RWPE2 (cell line): Measurements from ENCODE around the gene GATAD2A.

Experiments
- ATAC-seq: fragments of 200-7000 bp; cut with Tn5 transposase; 3 replicates; pipeline ENCODE4 v1.9.1; 2021; ENCODE audit warnings: low read depth
- DNase-seq: peaks from one replicate; pipeline ENCODE4 v3.0.0-alpha.2; 2020; ENCODE audit warnings: low spot score
- H3K27ac ChIP-seq: fragments of 450-650 bp; 2 replicates; pipeline ENCODE4 v1.5.1; 2017; ENCODE audit warnings: mild to moderate bottlenecking; ENCODE audit not compliant: poor library complexity, severe bottlenecking
- H3K27me3 ChIP-seq: fragments of 250-450 bp; sonication (Bioruptor Pico); 2 replicates; pipeline ENCODE4 v1.5.1; 2021; ENCODE audit warnings: mild to moderate bottlenecking, moderate library complexity; ENCODE audit not compliant: insufficient read depth, poor library complexity, severe bottlenecking
- H3K36me3 ChIP-seq: fragments of 250-450 bp; sonication (Bioruptor Pico); 2 replicates; pipeline ENCODE4 v1.5.1; 2020; ENCODE audit warnings: low read depth, mild to moderate bottlenecking, moderate library complexity
- H3K4me1 ChIP-seq: fragments of 250-450 bp; sonication (Bioruptor Pico); 2 replicates; pipeline ENCODE4 v1.5.1; 2021; ENCODE audit warnings: mild to moderate bottlenecking, moderate library complexity; ENCODE audit not compliant: insufficient read depth, poor library complexity, severe bottlenecking
- H3K4me3 ChIP-seq: fragments of 250-450 bp; sonication (Bioruptor Pico); 2 replicates; pipeline ENCODE4 v1.5.1; 2021; ENCODE audit warnings: mild to moderate bottlenecking, moderate library complexity; ENCODE audit not compliant: severe bottlenecking
- H3K9me3 ChIP-seq: fragments of 250-450 bp; sonication (Bioruptor Pico); 2 replicates; pipeline ENCODE4 v1.5.1; 2021; ENCODE audit warnings: mild to moderate bottlenecking, moderate library complexity; ENCODE audit not compliant: severe bottlenecking
- CTCF ChIP-seq: fragments of 450-650 bp; IDR thresholded peaks from one replicate; pipeline ENCODE4 v1.5.1; 2017; ENCODE audit warnings: mild to moderate bottlenecking, moderate library complexity; ENCODE audit not compliant: poor library complexity, severe bottlenecking

Gene GATAD2A

GRCh38 chr19:19513682-19514081 is 108.2 kb downstream of the GATAD2A start:
- Histone ChIP-seq H3K9me3 (peaks cover 2% of the 10 kb centered on the region), H3K27ac (no peak overlapping the region), H3K4me3 (no peak overlapping the region), H3K36me3 (peaks cover 9% of the 10 kb centered on the region; the same call in 1 of the 2 replicates), H3K4me1 (no peaks in the 10 kb centered on the region), H3K27me3 (no peaks in the 10 kb centered on the region)
- DNase-seq: no peak
- no peak for ATAC-seq
- no peak for TF ChIP-seq CTCF

GRCh38 chr19:19514215-19514657 is 108.8 kb downstream of the GATAD2A start:
- Histone ChIP-seq H3K4me3 (no peak overlapping the region), H3K36me3 (peaks cover 9% of the 10 kb centered on the region; the same call in 1 of the 2 replicates), H3K27me3 (no peaks in the 10 kb centered on the region), H3K9me3 (peaks cover 2% of the 10 kb centered on the region), H3K27ac (no peak overlapping the region), H3K4me1 (no peaks in the 10 kb centered on the region)
- no peak for TF ChIP-seq CTCF
- ATAC-seq (no peak), DNase-seq (no peak)

GRCh38 chr19:19514881-19515641 is 109.6 kb downstream of the GATAD2A start, which contains the start of gene TSSK6:
Gene TSSK6, minus strand, starts transcription at chr19:19515548. Its CDS starts 121 bp downstream, at chr19:19515427.
- Histone ChIP-seq H3K27me3 (no peaks in the 10 kb centered on the region), H3K27ac (peak within 1 kb of the TSS; percentile 50), H3K36me3 (peaks cover 10% of the 10 kb centered on the region), H3K4me1 (no peaks in the 10 kb centered on the region), H3K9me3 (peaks cover 2% of the 10 kb centered on the region), H3K4me3 (peak within 1 kb of the TSS; percentile 64)
- TF ChIP-seq CTCF: no peak
- ATAC-seq (no peak), DNase-seq (no peak)

- peak; percentile 86 for DNase-seq
- H3K4me3 ChIP-seq: peak within 1 kb of the TSS; percentile 64
- peaks cover 2% of the 10 kb centered on the region for H3K9me3 ChIP-seq
- H3K4me1 ChIP-seq: no peaks in the 10 kb centered on the region
- TF ChIP-seq CTCF: peak; percentile 34
- H3K27me3 ChIP-seq: no peaks in the 10 kb centered on the region
- H3K36me3 ChIP-seq: peaks cover 18% of the 10 kb centered on the region
- ATAC-seq: peak; percentile 87
- peak within 1 kb of the TSS; percentile 50 for H3K27ac ChIP-seq
Observed at GRCh38 chr19:19515642-19516519, 110.4 kb downstream of the GATAD2A start, which contains the start of gene NDUFA13. Gene NDUFA13, plus strand, starts transcription at chr19:19516225. Its CDS starts 14 bp downstream, at chr19:19516239.
